IMR-90 (cell line): ENCODE data around the gene RAET1G. TPM values are rescaled to one million over a fixed set of nuclear protein-coding genes. Genes with fewer than 3 reads are reported as not detected.

Experiments
- CEBPB ChIP-seq: IDR thresholded peaks from 2 replicates; pipeline ENCODE4 v1.6.1; 2012; ENCODE audit warnings: low read depth, low read length, improper control_type of control experiment
- CTCF ChIP-seq: conservative IDR thresholded peaks from 2 replicates; pipeline ENCODE4 v1.5.1; 2012; ENCODE audit warnings: mild to moderate bottlenecking, low read depth, low read length, improper control_type of control experiment
- MXI1 ChIP-seq: IDR thresholded peaks from 2 replicates; pipeline ENCODE4 v1.6.1; 2012; ENCODE audit warnings: low read depth, mild to moderate bottlenecking, low read length, moderate library complexity, borderline replicate concordance
- SMC3 ChIP-seq: fragments of 150-350 bp; IDR thresholded peaks from 2 replicates; pipeline ENCODE4 v1.6.1; 2016; ENCODE audit warnings: low read depth, mild to moderate bottlenecking, antibody characterized with exemption, low read length, moderate library complexity
- polyA plus RNA-seq, 3 experiments: library from polyadenylated mRNA; depleted of rRNA; stranded (reverse); fragments of >200 nt; gene quantifications; 2 replicates each; pipeline ENCODE4 v1.2.3, GENCODE V29; 2012; ENCODE audit warnings: low replicate concordance in 1 of 3
- total RNA-seq: library from RNA; depleted of rRNA; stranded (reverse); fragments of >200 nt; gene quantifications from 2 replicates; pipeline ENCODE4 v1.2.3, GENCODE V29; 2012; rRNA removed

RAET1G gene
- total and polyA plus RNA-seq, 2 of the 4 experiments (the other 2 are of a cell fraction) = 1.3 to 4.2 TPM

DNA sequence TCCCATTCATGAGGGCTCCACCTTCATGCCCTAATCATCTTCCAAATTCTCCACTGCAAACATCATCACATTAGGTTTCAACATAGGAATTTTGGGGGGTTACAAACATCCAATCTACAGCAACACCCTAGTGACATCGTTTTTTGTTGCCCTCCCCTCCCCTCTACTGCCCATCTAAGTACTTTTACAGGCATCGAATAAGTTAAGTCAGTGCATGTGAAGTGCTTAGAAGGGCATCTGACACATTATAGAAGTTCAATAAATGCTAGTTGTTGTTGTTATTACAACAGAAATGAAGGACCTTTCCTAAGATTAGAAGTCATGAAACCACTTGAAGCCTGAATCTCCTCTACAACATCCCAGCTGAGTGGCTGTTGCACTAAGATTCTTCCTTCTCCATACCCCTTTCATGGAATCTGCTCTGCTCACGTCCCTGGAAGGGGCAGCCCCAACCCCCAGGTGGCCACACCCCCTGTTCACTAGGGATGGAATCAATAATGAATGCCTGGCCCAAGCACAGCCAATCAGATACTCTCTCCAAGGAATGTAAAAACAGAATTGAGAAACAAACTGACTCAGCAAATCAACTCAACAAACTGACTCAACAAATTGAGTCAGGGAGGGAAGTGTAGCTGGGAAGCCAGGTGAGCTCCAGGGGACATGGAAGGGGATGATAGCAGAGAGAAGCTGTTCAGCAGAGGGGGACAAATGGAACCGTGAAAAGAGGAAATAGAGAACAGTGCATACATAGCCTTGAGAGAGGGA lies 54.9 kb downstream of the RAET1G start (continued):
- TF ChIP-seq CTCF (no peak), SMC3 (no peak), MXI1 (no peak), CEBPB (0 out of 2 replicates have a peak, but pooled peaks have one; percentile 34)

Other genes with a start within 250 kb of the RAET1G start
- gene LATS1, start 205.0 kb downstream of the RAET1G start, total RNA-seq = 18.3 and 20.1 TPM in 2 replicates
- 7.9 and 8.8 TPM in 2 replicates for gene LATS1, start 205.0 kb downstream of the RAET1G start, polyA plus RNA-seq (2012; rRNA removed)
- gene NUP43, start 176.6 kb downstream of the RAET1G start, total RNA-seq = 35.0 and 40.5 TPM in 2 replicates
- 7.7 and 14.2 TPM in 2 replicates for gene NUP43, start 176.6 kb downstream of the RAET1G start, polyA plus RNA-seq (2012; rRNA removed)
- 109 and 159 TPM in 2 replicates for gene PCMT1, start 173.4 kb downstream of the RAET1G start, total RNA-seq
- gene PCMT1, start 173.4 kb downstream of the RAET1G start, polyA plus RNA-seq (2012; rRNA removed) = 100 and 101 TPM in 2 replicates
- gene LRP11, start 58.8 kb downstream of the RAET1G start, total RNA-seq = 63.8 and 74.7 TPM in 2 replicates
- 46.5 and 48.8 TPM in 2 replicates for gene LRP11, start 58.8 kb downstream of the RAET1G start, polyA plus RNA-seq (2012; rRNA removed)
- not detected in 2 replicates for gene RAET1E, start 25.0 kb downstream of the RAET1G start, total RNA-seq
- not detected in 2 replicates for gene RAET1E, start 25.0 kb downstream of the RAET1G start, polyA plus RNA-seq (2012; rRNA removed)
- gene ULBP2, start 18.9 kb upstream of the RAET1G start, total RNA-seq = 7.2 and 7.9 TPM in 2 replicates
- 16.2 and 17.0 TPM in 2 replicates for gene ULBP2, start 18.9 kb upstream of the RAET1G start, polyA plus RNA-seq (2012; rRNA removed)
- gene ULBP1, start 40.8 kb upstream of the RAET1G start, total RNA-seq = 0.18 and 0.56 TPM in 2 replicates
- 0.69 and 0.87 TPM in 2 replicates for gene ULBP1, start 40.8 kb upstream of the RAET1G start, polyA plus RNA-seq (2012; rRNA removed)
- gene RAET1L, start 102.4 kb upstream of the RAET1G start, total RNA-seq = not detected in 2 replicates
- not detected in 2 replicates for gene RAET1L, start 102.4 kb upstream of the RAET1G start, polyA plus RNA-seq (2012; rRNA removed)
- gene ULBP3, start 146.0 kb upstream of the RAET1G start, total RNA-seq = 35.1 and 43.0 TPM in 2 replicates
- 11.1 and 13.2 TPM in 2 replicates for gene ULBP3, start 146.0 kb upstream of the RAET1G start, polyA plus RNA-seq (2012; rRNA removed)
- not detected in 2 replicates for gene PPP1R14C, start 219.9 kb upstream of the RAET1G start, total RNA-seq
- not detected in 2 replicates for gene PPP1R14C, start 219.9 kb upstream of the RAET1G start, polyA plus RNA-seq (2012; rRNA removed)